GF-D8 (cell line): Measurements from ENCODE around the gene COL4A1.

Experiments used
- DNase-seq: peaks from one replicate; lab custom pipeline; 2025; lab: John Stamatoyannopoulos, UW

The COL4A1 gene

GRCh38 chr13:110341445-110342244, 34.7 kb upstream of the COL4A1 start:
- DNase-seq, result no peak

- DNase-seq, result no peak
These were observed 34.0 kb upstream of the COL4A1 start for GRCh38 chr13:110340812-110341444.

DNA sequence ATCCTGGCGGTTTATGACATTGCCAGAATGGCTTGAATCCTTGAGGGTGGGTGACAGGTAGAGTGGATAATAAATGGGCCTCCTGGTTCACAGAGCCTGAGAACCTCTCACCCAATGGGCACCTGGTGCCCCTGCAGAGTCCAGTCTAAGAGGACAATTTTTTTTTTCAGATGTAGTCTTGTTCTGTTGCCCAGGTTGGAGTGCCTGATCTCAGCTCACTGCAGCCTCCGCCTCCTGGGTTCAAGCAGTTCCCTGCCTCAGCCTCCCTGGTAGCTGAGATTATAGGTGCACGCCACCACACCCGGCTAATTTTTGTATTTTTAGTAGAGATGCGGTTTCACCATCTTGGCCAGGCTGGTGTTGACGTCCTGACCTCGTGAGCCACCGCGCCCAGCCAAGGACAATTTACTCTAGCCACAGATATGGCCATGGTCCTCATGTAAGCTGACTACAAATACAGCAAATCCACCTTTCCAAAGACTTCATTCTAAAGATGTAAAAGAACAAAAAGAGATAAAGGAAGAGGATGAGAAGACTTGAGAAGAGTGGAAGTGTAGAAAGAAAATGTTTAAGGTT, 33.1 kb upstream of the COL4A1 start:
- no peak for DNase-seq

DNA sequence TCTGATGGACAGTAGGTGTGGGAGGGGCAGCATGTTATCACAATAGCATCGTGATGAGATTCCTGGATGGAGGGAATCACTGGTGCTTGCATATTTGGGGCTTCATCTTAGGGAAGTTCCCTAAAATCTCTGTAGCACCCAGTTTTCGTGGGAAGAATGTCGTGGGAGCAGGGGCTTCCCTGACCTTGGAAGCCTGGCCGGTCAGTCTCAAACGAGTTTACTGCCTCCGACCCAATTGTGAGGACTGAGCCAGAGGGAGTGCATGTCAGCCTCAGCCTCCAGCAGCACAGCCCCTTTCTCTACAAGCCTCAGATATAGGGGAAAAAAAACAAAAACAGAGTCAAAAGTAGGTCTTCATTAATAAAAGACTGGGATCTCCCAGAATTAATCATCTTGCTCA, 32.3 kb upstream of the COL4A1 start:
- DNase-seq, result no peak

DNA sequence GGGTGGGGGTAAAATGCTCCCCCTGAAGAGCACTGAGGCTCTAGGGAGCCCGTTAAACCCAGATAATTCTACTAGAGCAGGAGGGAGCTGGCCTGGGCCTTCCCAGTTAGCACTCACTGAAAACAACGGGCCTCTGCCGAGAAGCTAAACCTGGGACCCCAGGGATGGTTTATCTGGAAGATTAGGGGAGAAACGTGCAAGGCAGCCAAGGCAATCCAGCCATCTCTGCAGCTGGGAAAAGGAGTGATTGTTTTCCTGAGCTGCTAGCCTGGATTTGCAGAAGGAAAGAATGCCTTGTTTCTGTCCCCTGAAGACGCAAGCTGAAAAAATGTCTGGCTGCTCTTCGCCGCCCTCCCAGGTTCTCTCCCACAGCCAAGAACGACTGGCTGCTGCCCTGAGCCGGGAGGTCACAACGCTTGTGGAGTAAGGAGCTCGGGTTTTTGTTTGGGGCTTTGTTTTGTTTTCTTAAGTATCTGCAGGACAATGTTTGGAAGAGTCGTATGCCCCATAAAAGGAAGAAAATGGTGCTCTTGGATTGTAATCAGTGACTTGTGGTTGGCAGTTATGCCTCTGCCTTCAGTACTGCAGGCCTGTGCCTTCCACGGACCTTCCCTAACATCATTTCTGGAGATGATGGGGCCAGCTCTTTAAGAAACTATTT, 31.6 kb upstream of the COL4A1 start:
- DNase-seq, result no peak

DNA sequence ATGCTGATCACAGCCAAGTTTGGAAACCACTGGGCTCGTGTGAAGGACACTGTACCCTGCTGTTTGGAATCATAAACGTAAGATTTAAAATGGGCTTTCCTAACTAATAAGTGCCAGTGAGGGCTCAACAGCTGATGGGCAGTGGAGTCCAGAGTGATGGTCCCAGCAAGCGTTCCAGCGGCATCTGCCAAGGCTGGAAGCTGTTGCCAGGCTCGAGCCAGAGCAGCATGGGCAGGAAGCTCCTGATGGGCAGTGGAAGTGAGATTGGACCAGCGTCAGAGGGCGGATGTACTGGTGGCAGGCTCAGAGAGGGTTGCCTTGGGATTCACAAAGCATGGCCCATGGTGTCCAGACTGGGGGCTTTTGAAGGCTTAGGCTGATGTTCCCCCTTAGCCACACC, 30.3 kb upstream of the COL4A1 start:
- no peak for DNase-seq

DNA sequence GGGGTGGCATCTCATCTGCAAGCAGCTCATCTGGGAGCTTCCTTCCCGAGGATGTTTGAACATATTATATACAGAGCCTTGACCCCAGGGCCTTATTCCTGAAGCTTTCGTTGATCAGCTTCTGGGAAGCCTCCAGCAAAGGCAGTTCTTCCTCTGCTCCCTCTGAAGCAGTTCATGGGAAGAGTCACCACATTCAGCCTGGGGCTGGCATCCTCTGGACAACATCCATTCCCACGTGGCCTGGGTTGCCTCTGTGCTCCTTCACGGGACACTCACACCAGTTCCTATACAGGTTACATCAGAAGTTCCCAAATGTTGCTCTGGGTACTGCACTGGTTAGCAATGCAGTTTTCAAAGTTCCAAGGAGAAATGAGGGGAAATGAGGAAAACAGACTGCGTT, 29.7 kb upstream of the COL4A1 start:
- no peak for DNase-seq

GRCh38 chr13:110336108-110336507, 29.2 kb upstream of the COL4A1 start:
- DNase-seq, result no peak

- DNase-seq, result no peak
These were observed 28.0 kb upstream of the COL4A1 start for GRCh38 chr13:110334841-110335490.

- no peak for DNase-seq
These were observed 27.3 kb upstream of the COL4A1 start for GRCh38 chr13:110334256-110334655.

- DNase-seq, result no peak
These were observed 26.9 kb upstream of the COL4A1 start for GRCh38 chr13:110333837-110334236.

- DNase-seq, result no peak
These were observed 25.8 kb upstream of the COL4A1 start for GRCh38 chr13:110332750-110333149.

- no peak for DNase-seq
These were observed 24.4 kb upstream of the COL4A1 start for GRCh38 chr13:110331362-110331761.

DNA sequence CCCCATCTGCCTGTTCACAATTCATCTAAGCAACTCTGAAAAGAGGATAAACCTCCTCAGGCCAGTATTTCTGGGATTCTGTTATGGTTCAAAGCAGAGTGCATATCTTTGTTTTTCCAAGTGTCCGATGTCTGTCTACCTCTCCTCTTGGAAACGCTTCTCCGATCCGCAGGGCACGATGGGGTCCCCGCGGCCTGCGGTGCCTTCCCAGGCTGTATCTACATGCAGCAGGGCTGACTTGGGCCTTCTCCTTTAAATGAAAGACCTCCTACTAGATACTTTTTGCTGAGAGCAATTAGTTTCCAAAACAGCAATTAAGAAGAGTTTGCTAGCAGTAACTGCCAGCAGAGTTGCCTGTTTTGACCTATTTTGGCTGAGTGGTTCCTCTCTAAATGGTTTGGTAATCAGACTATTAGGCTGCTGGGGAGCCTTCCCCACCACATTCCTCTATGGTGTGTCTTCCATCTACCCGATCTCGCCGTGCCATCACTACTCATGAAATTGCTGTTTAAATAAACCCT, 23.6 kb upstream of the COL4A1 start:
- DNase-seq, result no peak

- DNase-seq, result no peak
These were observed 23.0 kb upstream of the COL4A1 start for GRCh38 chr13:110329798-110330461.

- DNase-seq, result no peak
These were observed 22.3 kb upstream of the COL4A1 start for GRCh38 chr13:110329258-110329657.

DNA sequence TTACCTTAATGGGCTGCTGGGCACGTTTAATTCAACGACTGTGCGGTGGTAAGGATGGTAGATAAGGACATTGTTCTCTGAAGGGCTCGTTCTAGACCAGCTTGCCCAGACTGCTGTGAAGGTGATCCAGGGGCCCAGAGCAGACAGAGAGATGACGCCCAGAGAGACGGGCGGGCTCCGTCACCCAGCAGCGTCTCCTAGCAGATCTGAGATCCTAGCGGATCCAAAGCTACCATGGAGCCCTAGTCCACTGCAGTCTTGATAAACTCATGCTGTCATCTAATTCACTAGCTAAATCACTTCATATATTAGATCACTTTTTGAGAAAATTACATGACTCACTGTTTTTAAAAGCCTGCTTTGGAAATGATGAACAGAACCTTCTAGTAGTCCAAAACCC, 21.6 kb upstream of the COL4A1 start:
- DNase-seq, result no peak

GRCh38 chr13:110327051-110327721, 20.2 kb upstream of the COL4A1 start:
- no peak for DNase-seq

DNA sequence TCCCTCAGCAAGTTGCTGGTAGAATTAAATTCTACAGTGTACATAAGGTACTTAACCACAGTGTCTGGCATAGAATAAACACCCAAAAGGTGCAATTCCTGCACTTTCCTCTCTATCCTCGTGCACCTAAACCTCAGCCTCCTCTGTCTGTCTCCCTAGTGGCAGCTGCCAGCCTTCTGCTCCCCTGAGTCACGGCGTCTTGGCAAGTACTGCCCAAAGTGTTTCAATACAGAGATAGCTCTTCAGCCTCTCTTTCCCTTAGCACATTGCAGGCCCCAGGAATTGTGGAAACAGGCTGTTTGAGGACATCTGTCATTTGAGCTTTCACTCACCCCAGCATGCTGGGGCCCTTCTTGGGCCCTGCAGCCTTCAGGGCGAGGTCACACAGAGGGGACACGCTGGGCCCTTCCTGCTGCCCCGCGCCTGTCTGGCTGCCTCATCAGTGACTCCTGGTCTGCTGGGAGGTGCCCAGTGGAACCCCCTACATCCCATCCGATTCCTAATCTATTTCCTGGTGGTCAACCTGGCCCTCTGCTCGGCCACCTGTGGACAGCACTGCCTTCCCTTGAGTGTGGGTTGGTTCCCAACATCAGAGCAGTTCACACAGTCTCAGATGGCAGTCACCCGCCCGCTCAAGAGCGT, 19.4 kb upstream of the COL4A1 start:
- DNase-seq, result no peak

DNA sequence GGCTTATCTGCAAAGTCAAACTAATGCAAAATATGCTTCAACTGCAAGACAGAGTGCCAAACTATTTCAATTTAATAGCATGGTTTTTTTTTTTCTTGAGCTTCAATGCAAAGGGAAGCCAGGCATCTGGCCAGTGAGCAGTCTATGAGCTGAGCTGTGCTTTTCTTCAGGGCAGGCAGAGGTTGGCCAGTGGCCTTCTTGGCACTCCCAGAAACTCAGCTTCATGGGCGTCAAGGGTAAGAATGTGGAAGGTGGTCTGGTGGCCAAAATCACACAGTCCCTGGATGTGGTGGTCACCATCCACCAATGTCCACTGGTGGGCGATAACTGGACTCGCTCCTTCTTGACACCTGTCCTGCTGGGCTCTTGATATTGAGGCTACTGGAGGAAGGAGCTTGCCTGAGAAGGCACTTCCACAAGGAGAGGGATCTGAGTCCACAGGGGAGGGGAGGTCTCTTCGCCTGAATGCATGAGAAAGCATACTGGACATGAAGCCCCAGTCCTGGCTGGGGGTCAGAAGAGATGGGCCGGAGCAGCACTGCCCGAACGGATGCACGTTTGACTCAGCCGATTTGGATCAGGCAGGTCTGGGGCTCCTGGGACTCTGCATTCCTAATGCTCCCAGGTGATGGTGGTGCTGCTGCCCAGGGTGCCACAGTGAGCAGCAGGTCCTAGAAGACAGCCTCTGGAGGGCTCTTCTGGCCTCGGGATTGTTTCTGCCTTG, 17.2 kb upstream of the COL4A1 start:
- DNase-seq, result no peak
